ENCODE results near the gene MYO7A.

MYO7A gene

DNA sequence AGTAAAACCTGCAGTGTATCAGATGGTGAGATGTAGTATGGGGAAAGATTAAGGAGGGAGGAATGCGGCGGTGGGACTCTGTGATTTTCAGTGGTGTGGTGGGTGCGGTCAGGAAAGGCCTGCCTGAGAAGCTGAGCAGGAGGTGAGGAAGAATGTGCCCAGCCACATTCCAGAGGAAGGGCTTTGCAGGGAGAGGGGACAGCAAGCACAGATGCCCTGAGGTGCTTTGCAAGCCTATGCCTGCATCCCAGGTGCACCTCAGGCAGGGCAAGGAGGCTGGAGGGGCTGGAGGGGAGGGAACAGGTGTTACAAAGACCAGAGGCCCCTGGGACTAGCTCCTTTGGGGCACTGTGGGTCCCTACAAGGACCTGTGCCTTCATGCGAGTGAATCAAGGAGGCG lies 42.1 kb downstream of the MYO7A start:
- DNase-seq, result no peak

GRCh38 chr11:77171254-77171653 lies 43.2 kb downstream of the MYO7A start:
- no peak for DNase-seq

- no peak for DNase-seq
Observed at GRCh38 chr11:77171885-77172665, 44.0 kb downstream of the MYO7A start.

GRCh38 chr11:77172666-77172982 lies 44.6 kb downstream of the MYO7A start:
- no peak for DNase-seq

- DNase-seq, result no peak
Observed at GRCh38 chr11:77173494-77173893, 45.4 kb downstream of the MYO7A start.

- DNase-seq, result no peak
Observed at GRCh38 chr11:77174559-77174958, 46.5 kb downstream of the MYO7A start.

DNA sequence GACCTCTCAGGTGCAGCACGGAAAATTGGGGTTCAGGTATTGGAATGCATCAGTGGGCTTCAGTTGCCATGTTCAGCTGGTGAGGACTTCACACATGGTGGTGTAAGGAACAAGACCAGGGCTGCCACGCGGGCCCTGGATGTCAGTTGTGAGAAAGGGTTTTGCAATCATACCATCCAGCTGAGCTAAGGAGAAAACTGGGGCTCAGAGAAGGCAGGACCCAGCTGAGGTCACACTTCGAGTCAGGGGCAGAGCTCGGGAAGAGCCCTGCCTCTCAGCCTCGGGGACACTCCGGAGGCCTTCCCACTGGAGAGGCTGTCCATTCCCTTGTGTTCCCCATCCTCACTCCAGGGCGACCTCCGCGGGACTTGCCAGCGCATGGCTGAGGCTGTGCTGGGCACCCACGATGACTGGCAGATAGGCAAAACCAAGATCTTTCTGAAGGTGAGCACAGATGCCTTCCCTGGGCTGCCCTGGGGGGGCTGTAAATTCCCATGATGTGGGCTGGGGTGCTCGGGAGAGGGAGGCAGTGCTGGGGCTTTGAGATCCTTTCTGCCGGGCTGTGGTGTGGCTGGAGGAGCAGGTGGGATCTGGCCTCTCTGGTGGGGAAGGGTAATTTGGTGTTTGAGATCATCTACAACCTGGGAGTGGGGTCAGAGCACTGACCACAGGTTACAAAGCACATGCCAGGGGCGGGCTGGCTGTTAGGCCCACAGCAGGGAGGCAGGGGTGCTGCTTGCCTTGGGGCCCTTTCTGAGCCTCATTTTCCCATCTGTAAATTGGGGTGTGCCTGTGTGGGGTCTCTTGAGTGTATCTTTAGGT lies 47.2 kb downstream of the MYO7A start:
- DNase-seq, result no peak

GRCh38 chr11:77175869-77176539 lies 48.0 kb downstream of the MYO7A start:
- no peak for DNase-seq

- no peak for DNase-seq
Observed at GRCh38 chr11:77176996-77177395, 49.0 kb downstream of the MYO7A start.

DNA sequence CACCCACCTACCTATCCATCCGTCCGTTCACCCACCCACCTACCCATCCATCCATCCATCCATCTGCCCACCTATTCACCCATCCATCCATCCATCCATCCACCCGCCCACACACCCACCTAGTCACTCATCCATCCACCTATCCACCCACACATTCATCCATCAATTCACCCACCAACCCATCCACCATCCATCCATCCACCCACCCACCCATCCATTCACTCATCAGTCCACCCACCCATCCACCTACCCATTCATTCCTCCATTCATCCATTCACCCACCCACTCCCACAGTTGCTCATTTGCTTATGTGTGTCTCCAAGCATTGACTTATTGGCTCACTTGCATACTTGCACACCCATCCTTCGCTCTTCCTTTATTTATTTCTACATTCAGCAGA lies 50.1 kb downstream of the MYO7A start:
- DNase-seq, result no peak

GRCh38 chr11:77179048-77179447 lies 51.0 kb downstream of the MYO7A start:
- no peak for DNase-seq

DNA sequence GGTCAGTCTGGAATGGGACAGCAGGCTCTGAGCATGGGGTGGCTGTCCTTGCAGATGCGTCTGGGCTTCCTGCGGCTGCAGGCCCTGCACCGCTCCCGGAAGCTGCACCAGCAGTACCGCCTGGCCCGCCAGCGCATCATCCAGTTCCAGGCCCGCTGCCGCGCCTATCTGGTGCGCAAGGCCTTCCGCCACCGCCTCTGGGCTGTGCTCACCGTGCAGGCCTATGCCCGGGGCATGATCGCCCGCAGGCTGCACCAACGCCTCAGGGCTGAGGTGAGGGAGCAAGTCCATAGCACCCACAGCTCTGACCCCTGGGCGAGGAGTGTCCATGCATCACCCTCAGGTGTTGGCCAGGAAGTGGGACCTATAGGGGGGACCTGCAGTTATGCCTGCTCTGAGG lies 51.6 kb downstream of the MYO7A start:
- DNase-seq, result no peak

- no peak for DNase-seq
Observed at GRCh38 chr11:77180346-77180745, 52.3 kb downstream of the MYO7A start.

DNA sequence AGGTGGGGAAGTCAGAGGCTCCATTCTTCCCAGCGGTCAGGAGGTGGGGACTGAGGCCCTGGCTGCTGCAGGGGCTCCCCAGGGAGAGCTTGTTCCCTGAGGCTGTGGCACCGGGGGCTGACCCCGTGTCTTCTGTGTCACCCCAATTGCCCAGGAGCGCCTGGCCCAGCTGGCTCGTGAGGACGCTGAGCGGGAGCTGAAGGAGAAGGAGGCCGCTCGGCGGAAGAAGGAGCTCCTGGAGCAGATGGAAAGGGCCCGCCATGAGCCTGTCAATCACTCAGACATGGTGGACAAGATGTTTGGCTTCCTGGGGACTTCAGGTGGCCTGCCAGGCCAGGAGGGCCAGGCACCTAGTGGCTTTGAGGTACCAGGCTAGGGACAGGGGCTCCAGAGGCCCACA lies 53.2 kb downstream of the MYO7A start:
- DNase-seq, result no peak

DNA sequence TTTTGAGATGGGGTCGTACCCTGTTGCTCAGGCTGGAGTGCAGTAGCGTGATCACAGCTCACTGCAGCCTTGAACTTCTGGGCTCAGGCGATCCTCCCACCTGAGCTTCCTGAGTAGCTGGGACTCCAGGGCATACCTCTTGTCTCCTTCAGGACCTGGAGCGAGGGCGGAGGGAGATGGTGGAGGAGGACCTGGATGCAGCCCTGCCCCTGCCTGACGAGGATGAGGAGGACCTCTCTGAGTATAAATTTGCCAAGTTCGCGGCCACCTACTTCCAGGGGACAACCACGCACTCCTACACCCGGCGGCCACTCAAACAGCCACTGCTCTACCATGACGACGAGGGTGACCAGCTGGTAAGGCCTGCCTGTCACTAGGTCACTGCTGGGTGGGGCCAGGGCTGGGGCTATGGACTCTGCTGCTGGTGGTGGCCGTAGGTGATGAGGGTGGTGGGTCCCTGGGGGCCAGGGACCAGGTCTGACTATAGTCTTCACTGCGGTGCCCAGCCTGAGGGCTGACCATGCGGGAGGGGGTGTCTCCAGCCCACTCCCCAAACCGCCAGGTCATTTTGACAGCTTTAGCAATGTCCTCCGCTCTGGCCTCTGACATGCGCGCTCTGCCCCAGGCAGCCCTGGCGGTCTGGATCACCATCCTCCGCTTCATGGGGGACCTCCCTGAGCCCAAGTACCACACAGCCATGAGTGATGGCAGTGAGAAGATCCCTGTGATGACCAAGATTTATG lies 53.9 kb downstream of the MYO7A start:
- no peak for DNase-seq

- DNase-seq, result no peak
Observed at GRCh38 chr11:77182542-77183430, 54.7 kb downstream of the MYO7A start.

DNA sequence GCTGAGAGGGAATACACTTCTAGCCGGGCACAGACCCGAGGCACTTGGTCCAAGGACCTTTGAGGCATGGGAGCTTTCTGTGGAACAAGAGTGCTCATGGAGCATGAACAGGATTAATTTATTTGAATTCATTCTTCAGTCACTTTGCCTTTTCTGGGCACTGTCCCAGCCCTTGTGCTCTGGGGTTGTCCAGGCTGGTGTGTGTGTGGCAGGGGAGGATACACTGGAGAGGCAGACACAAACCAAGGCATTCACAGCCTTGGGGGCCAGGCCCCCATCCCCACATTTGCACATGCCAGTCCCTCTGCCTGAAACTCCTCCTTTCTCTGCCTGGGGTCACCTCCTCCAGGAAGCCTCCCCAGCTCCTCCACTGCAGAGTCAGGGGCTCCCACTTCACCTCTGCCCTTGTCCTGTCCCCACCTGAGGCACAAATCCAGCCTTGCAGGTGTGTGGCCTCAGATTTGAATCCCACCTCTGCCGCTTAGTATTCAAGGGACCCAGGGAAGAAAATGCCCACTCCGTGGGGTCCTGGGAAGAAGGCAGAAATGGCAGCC lies 55.5 kb downstream of the MYO7A start:
- no peak for DNase-seq

DNA sequence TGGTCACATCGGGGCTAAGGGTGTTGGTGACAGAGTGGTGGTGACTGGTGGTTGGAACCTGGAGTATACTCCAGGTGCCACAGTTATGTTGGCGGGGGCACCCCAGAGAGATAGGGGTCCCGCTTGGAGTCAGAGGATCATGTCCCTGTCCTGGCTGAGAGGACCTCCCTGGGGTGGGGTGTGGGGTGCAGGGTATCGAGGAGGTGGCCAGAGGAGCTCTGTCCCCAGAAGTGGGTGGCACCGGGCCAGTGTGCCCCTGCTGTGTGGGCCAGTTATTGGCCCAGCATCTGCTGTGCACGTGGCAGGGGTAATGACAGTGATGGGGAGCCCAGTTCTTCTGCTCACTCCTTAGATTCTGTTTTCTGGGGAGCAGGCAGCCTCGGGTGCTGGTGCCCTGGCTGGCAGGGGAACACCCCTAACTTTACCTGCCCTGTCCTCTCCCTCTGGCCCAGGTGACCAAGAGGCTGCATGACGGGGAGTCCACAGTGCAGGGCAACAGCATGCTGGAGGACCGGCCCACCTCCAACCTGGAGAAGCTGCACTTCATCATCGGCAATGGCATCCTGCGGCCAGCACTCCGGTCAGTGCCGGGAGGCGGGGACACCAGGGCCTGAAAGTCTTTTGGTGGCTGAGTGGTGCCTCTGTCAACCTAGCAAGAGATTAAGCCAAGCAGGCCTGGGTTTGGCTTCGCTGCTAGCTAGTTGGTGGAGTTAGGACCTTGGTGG lies 56.3 kb downstream of the MYO7A start:
- no peak for DNase-seq

- DNase-seq, result no peak
Observed at GRCh38 chr11:77186302-77186701, 58.3 kb downstream of the MYO7A start.

DNA sequence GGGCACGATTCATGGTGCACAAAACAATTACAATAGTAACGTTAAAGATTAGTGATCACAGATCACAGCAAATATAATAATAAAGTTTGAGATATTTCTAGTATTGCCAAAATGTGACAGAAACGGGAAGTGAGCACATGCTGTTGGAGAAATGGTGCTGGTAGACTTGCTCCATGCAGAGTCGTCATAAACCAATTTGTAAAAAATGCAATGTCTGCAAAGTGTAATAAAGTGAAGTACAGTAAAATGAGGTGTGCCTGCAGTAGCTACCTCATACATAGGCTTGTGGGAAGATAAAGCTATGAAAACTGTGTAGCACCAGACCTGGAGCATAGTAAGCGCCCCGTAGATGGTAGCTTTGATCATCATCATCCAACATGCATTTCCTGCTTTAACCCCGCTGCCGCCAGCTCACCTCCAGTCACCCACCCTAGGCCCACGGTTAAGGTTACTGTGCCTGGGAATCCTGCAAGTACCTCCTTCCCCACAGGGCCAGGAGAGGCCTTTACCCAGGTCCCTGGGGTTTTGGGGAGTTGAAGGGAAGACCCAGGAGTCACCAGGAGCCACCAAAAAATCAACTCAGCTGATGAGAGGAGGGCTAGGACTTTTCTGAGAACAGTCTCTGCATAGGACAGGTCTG lies 59.2 kb downstream of the MYO7A start:
- DNase-seq, result no peak
